Liver (tissue), 9 donors: ENCODE measurements around the gene INPP5A. TPM values are rescaled to one million over a fixed set of nuclear protein-coding genes. Genes with fewer than 3 reads are reported as not detected.

ENCODE experiments used
- DNase-seq: peaks from one replicate; pipeline ENCODE4 v3.0.0-alpha.2; 2017; ENCODE audit warnings: low spot score
- H3K27ac ChIP-seq, 2 donors: one replicate each; pipeline ENCODE4 v1.7.0; 2013; ENCODE audit warnings: inconsistent platforms in 2 of 2, low read length in 2 of 2, control low read depth in 1 of 2, low read depth in 1 of 2, mild to moderate bottlenecking in 1 of 2
- H3K27me3 ChIP-seq, 4 donors: one replicate each; pipeline versions ENCODE4 v1.6.1 to v1.7.0; 2013; ENCODE audit warnings: low read length in 3 of 4, inconsistent platforms in 1 of 4, mild to moderate bottlenecking in 1 of 4, moderate library complexity in 1 of 4; ENCODE audit not compliant: control insufficient read depth in 4 of 4, insufficient read depth in 4 of 4
- H3K36me3 ChIP-seq, 4 donors: one replicate each; pipeline versions ENCODE4 v1.6.1 to v1.7.0; 2013; ENCODE audit warnings: low read length in 3 of 4, mild to moderate bottlenecking in 3 of 4, low read depth in 1 of 4, moderate library complexity in 1 of 4; ENCODE audit not compliant: control insufficient read depth in 4 of 4, insufficient read depth in 3 of 4
- H3K4me1 ChIP-seq, 4 donors: one replicate each; pipeline versions ENCODE4 v1.6.1 to v1.7.0; 2013; ENCODE audit warnings: low read length in 3 of 4, mild to moderate bottlenecking in 3 of 4, moderate library complexity in 1 of 4; ENCODE audit not compliant: control insufficient read depth in 4 of 4, insufficient read depth in 4 of 4
- H3K4me3 ChIP-seq, 3 donors: one replicate each; pipeline versions ENCODE4 v1.6.1 to v1.7.0; 2013; ENCODE audit warnings: low read length in 3 of 3, control low read depth in 1 of 3, low read depth in 1 of 3, mild to moderate bottlenecking in 1 of 3
- H3K9ac ChIP-seq, 2 donors: one replicate each; pipeline ENCODE4 v1.7.0; 2013; ENCODE audit warnings: low read length in 2 of 2, mild to moderate bottlenecking in 2 of 2, moderate library complexity in 2 of 2, control low read depth in 1 of 2, low read depth in 1 of 2
- H3K9me3 ChIP-seq, 4 donors: one replicate each; pipeline versions ENCODE4 v1.6.1 to v1.7.0; 2013; ENCODE audit warnings: low read length in 3 of 4; ENCODE audit not compliant: control insufficient read depth in 4 of 4
- ATF3 ChIP-seq: IDR thresholded peaks from 2 replicates; pipeline ENCODE4 v1.6.1; 2016; ENCODE audit warnings: antibody characterized with exemption
- CTCF ChIP-seq: fragments of 150-350 bp; IDR thresholded peaks from 2 replicates; pipeline ENCODE4 v1.5.1; 2017; ENCODE audit warnings: improper control_type of control experiment, low read depth, low read length; ENCODE audit not compliant: missing input control
- EGR1 ChIP-seq, 2 donors: IDR thresholded peaks; 2 replicates each; pipeline ENCODE4 v1.6.1; 2016 to 2018; ENCODE audit warnings: antibody characterized with exemption in 2 of 2, low read depth in 2 of 2
- FOXA1 ChIP-seq: IDR thresholded peaks from 2 replicates; pipeline ENCODE4 v1.6.1; 2016; ENCODE audit warnings: antibody characterized with exemption
- GABPA ChIP-seq, 2 donors: IDR thresholded peaks in 1 of 2; conservative IDR thresholded peaks in 1 of 2; 2 replicates each; pipeline ENCODE4 v1.6.1; 2016; ENCODE audit warnings: antibody characterized with exemption in 2 of 2, mild to moderate bottlenecking in 1 of 2, moderate library complexity in 1 of 2
- HNF4A ChIP-seq, 2 donors: conservative IDR thresholded peaks; 2 replicates each; pipeline ENCODE4 v1.6.1; 2016; ENCODE audit warnings: antibody characterized with exemption in 2 of 2, mild to moderate bottlenecking in 2 of 2
- JUND ChIP-seq, 2 donors: IDR thresholded peaks; 2 replicates each; pipeline ENCODE4 v1.6.1; 2016; ENCODE audit warnings: antibody characterized with exemption in 2 of 2
- NR2F2 ChIP-seq: IDR thresholded peaks from 2 replicates; pipeline ENCODE4 v1.6.1; 2016; ENCODE audit warnings: antibody characterized with exemption
- RAD21 ChIP-seq, 2 donors: IDR thresholded peaks; 2 replicates each; pipeline ENCODE4 v1.6.1; 2016; ENCODE audit warnings: antibody characterized with exemption in 2 of 2, mild to moderate bottlenecking in 2 of 2
- REST ChIP-seq: IDR thresholded peaks from 2 replicates; pipeline ENCODE4 v1.6.1; 2016; ENCODE audit warnings: antibody characterized with exemption, mild to moderate bottlenecking
- RXRA ChIP-seq, 2 donors: IDR thresholded peaks; 2 replicates each; pipeline ENCODE4 v1.6.1; 2017 to 2018; ENCODE audit warnings: antibody characterized with exemption in 2 of 2, mild to moderate bottlenecking in 1 of 2
- SP1 ChIP-seq: IDR thresholded peaks from 2 replicates; pipeline ENCODE4 v1.6.1; 2018; ENCODE audit warnings: antibody characterized with exemption, mild to moderate bottlenecking
- TAF1 ChIP-seq: conservative IDR thresholded peaks from 2 replicates; pipeline ENCODE4 v1.6.1; 2016; ENCODE audit warnings: antibody characterized with exemption, mild to moderate bottlenecking
- YY1 ChIP-seq: IDR thresholded peaks from 2 replicates; pipeline ENCODE4 v1.6.1; 2016; ENCODE audit warnings: antibody characterized with exemption, mild to moderate bottlenecking
- ZBTB33 ChIP-seq: IDR thresholded peaks from 2 replicates; pipeline ENCODE4 v1.6.1; 2016; ENCODE audit warnings: antibody characterized with exemption
- WGBS: extraction: QIAGEN DNeasy Blood & Tissue Kit; methylation state at CpG from one replicate; pipeline ENCODE4 v1.1.7; 2013; 5-methylcytosine and 5-hydroxymethylcytosine counted together
- polyA plus RNA-seq, 2 donors: library from polyadenylated mRNA; stranded (reverse) in 1 of 2; unstranded in 1 of 2; fragments of 200-250 nt in 1 of 2; fragments of >200 nt in 1 of 2; fragmentation: Nextera tagmentation in 1 of 2; extraction: Ambion mirVana in 1 of 2; gene quantifications; one replicate each; pipeline versions ENCODE4 v1.2.1 to v1.2.3, GENCODE V29; 2013 to 2015
- total RNA-seq, 2 donors: library from RNA; depleted of rRNA; stranded (reverse); fragments of >200 nt; gene quantifications; one replicate each; pipeline ENCODE4 v1.2.3, GENCODE V29; 2014
- donor health status: healthy.
- donor health status: healthy.
- donor health status: healthy.
- donor health status: healthy.
- donor health status: healthy.

INPP5A gene
- total and polyA plus RNA-seq, 4 donors: 4.3 to 26.5 (median 10.9) TPM

- 67% methylated on average over 25 of the region's 28 CpGs for WGBS
- no peaks in the 10 kb centered on the region for H3K4me1 ChIP-seq
- H3K27ac ChIP-seq: no peak overlapping the region
- H3K27me3 ChIP-seq: peaks cover 0 to 4% (median 0%) of the 10 kb centered on the region in 4 donors
- no peak overlapping the region for H3K9ac ChIP-seq
- TF ChIP-seq RAD21 (IDR thresholded peaks at IDR 0.05): no peak
- no peak for TF ChIP-seq CTCF
- no peak for TF ChIP-seq EGR1 (IDR thresholded peaks at IDR 0.05; ENCODE audit: low read depth in 2 of 2)
- no peak for TF ChIP-seq TAF1
- TF ChIP-seq ZBTB33: no peak
- TF ChIP-seq RXRA (IDR thresholded peaks at IDR 0.05): no peak
- TF ChIP-seq JUND (IDR thresholded peaks at IDR 0.05): no peak
- TF ChIP-seq YY1: no peak
- no peak for TF ChIP-seq ATF3
- no peak for TF ChIP-seq FOXA1
- TF ChIP-seq REST: no peak
- no peak for TF ChIP-seq NR2F2
- no peak for TF ChIP-seq SP1
- TF ChIP-seq GABPA (IDR thresholded peaks at IDR 0.05 in 1 of 2, conservative IDR thresholded peaks at IDR 0.05 in 1 of 2): no peak
- TF ChIP-seq HNF4A (conservative IDR thresholded peaks at IDR 0.05): no peak
- H3K4me3 ChIP-seq: no peak overlapping the region
- H3K36me3 ChIP-seq: no peaks in the 10 kb centered on the region
- DNase-seq: no peak
- H3K9me3 ChIP-seq: no peaks in the 10 kb centered on the region
These were observed 276.2 kb downstream of the INPP5A start for GRCh38 chr10:132813560-132814468.
